Stimulated activated CD8-positive, alpha-beta memory T cell treated with anti-CD3 and anti-CD28 coated beads, Interleukin-12 subunit alpha, Interleukin-12 subunit beta, amount 100 ng/mL, for 1 hour (primary cell): Measurements from ENCODE around the gene AGRN.

ENCODE experiments used
- DNase-seq: peaks from one replicate; pipeline ENCODE4 v3.0.0-alpha.2; 2020; ENCODE audit warnings: low read depth

AGRN gene

DNA sequence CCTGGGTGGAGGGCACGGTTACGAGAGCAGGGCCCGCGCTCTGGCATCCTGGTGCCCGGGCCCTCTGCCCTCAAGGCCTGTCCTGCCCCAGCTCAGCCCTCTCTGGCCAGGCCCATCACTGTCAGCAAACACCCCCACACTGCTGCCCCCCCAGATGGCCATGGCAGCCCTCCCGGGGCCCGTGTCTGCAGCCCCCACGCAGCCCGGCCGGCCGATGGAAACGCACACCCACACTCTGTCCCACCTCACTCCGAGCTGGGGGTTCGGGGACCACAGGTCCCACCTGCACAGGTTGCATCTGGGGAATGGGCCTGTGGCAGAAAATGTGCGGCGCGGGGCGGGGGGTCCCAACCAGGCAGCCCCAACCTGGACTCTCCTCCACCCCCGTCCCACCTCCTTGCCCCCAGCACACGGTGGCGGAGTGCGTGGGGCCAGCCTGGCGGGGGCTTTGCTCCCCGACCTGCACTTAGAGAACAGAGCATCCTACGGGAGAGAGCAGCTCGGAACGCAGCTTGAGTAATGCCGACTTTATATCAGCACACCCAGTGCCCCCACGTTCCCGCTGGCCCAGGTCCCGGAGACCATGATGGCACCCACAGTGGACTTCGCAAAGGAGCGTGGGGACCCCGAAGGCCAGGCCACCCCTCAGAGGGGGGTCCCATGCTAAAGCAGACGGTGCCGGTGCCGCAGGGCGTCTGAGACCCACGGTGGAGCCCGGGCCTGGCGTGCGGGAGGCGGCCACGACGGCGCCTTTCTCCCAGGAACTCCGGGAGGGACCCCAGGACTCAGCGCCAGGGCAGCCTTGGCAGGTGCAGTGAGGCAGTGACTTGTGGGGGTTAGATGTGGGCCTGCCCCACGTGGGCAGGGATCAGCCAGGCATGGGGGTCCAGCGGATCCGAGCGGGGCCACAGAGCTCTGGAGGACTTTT, 61.7 kb downstream of the AGRN start:
- DNase-seq, result no peak

DNA sequence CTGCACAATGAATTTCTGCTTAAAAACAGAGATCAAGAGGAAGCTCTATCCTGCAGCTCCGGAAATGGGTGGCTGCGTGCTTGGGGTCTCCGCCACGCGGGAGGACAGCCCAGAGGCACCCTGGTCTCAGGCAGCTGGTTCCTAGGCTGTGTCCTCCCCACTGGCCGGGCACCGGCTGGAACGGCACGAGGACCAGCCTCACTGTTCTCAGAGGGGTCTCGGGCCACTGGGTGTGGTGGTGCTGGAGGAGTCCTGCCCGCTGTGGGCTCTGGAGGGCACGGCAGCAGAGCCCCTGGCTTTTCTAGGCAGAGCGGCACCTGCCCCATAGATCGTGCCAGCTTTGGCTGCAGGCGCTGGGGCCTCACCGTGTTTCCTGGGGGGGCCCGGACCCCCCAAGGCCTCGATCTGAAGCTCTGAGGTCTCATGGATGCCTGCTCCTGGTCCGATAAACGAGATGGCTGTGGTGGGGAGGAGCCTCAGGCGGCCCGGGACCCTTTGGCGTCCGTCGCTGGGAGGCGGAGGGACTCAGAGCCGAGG, 62.4 kb downstream of the AGRN start:
- no peak for DNase-seq

DNA sequence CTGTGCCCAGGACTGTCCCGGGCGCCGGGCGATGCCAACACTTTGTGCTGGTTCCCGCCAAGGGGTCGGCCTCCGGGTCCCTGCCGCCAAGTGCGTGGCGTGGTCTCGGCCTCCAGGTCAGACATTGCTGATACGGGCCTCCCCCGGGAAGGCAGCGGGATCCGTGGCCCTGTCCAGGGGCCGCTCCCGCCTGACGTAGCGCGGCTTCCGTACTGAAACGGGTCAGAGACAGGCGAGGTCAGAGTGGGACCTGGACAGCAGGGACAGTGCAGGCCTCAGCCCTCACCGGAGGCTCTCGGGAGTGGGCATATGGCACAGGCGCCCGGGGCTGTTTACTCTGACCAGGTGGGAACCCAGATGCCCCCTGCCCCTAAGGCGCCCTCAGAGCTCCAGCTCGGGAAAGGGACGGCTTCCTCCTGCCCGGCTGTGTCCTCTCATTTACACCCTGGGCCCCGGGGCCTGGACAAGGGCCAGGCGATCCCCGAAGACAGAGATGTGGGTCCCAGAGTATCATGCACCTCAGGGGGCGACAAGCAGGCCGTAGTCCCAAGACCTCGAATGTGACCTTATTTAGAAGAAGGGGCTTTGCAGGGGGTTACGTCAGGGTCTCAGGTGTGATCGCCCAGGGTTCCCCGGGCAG, 63.0 kb downstream of the AGRN start:
- no peak for DNase-seq

DNA sequence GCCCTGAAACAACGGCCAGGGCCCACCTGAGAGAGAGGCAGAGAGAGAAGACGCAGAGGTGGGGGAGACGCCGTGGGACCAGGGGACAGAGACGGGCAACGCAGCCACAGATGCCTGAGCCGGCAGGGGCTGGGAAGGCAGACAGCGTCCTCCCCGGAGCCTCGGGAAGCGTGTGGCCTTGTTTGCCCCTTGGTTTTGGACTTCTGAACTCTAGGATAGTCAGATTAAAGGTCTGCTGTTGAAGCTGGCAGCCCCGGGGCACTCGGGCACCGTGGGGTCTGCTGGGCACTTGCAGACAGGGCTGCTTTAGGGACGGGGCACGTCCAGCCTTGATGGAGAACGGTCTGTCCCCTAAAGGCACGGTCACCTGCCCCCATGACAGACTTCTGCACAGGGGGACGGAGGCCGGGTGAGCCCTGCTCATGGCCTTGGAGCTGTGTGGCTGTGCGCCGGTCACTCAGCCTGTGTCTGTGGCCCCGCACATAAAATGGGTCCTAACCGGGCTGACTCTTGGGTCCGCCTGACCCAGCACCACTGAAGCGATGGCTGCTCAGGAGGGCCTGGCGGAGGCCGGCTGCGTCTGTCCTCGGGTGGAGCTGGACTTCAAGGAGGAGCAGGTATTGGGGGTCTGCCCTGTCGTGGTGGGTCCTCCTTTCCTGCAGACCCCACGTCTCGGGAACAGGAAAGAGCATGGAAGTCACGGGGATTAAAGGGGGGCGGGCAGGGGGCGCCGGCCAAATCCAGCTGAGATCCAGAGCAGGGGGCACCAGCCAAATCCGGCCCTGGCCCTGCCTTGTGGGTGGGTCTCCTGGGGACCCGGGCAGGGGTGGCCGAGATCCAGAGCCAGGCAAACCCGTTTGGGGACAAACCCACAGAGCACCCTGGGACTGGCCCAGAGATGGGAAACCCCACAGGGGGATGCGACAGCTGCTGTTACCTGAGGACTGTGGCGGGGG, 63.8 kb downstream of the AGRN start:
- no peak for DNase-seq

DNA sequence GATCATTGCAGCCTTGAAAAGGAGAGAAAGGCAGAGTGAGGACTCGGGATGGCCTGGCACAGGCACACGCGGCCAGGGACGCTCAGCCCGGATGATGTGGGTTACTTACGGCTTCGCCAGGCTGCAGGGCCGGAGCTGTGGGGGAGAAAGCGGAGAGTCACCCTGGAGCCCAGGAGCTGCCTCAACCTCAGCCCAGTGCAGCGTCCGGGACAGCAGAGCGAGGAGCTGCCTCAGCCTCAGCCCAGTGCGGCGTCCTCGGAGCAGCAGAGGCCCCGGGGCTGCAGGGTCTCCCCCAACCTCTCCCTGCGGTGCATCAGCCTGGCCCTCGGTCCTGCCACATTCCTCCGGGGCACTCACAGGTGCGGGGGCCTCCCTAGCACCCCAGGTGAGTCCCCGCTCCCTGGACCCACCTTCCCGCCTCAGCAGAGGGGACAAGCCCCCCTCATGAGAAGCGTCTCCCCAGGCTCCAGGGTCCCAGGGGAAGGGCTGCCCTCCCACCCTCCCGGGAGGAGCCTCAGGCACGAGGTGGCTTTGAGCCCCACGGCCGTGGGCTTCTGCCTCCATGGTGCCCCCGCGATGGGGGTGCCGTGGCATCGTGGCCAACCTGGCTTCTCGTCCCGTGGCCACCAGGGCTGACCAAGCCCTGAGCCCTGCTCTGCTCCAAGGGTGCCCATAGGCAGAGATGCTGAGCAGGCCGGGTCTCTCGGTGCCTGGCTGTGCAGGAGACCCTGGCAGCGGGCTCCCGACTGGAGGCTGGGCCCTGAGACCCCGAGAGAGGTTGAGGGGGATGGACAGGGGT, 64.7 kb downstream of the AGRN start:
- no peak for DNase-seq

DNA sequence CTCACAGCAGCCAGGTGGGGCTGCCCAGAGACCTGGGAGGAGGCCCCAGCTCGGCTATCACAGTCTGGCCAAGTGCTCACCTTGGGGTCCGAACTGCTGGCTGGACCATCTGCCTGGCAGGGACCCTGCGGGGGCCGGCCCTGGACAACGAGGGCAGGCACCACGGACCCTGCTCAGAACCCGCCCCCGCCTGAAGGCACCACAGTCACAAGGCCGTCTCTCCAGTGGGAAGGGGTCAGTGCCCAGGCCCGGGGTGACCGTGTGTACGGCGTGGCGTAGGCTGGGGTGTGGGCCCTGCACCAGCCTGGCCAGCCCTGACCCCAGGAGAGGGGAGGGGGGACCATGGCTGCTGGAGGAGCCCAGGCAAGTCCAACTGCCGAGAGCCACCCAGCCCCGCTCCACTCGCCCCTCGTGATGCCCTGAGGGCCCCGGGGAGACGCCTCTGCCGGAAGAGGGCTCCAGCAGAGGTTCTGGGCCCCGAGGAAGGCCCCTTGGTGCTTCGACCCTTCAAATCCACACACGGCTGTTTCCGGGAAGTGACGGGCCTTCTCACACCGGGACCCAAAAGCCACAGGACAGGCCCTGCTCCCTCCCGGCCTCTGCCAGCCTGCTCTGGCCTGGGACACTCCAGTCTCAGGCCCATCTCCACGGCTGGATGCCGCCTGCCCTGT, 65.4 kb downstream of the AGRN start:
- DNase-seq, result no peak

DNA sequence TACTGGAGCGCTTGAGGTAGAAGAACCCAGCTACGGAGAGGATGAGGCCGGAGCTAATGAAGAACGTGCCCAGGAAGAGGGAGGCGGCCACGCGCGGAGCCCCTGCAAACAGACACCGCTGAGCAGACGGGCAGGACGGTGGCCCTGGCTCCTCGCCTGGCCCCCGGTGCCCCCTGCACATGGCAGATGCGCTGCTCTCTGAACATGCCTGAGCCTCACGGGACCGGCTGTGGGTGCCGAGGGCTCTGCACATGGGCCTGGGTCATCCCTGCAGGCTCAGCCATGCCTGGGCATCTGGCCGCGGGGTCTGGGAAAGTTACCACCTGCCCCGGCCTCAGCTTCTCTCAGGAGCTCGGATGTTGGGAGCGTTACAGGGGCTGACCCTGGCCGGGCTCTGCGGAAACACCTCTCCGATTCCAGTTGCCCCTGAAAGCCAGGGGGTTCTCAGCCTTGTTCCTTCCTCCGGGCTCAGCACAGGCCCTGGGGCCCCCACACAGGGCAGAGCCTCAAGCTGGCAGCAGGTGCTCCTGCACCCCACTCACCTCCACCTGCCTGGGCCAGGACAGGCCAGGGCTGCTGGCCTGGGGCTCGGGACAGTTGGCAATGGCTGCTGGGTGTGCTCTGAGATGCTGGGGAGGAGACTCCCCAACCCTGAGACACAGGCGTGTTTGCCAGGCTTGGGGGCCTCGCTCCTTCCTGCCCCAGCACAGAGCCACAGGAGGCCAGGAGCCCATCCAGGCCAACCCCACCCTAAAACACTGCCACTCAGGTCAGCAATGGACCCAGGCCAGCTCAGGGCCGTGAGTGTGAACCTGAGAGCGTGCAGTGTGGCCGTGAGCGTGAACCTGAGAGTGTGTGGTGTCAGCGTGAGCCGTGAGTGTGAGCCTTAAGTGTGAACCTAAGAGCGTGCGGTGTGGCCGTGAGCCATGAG, 66.3 kb downstream of the AGRN start:
- DNase-seq, result no peak

DNA sequence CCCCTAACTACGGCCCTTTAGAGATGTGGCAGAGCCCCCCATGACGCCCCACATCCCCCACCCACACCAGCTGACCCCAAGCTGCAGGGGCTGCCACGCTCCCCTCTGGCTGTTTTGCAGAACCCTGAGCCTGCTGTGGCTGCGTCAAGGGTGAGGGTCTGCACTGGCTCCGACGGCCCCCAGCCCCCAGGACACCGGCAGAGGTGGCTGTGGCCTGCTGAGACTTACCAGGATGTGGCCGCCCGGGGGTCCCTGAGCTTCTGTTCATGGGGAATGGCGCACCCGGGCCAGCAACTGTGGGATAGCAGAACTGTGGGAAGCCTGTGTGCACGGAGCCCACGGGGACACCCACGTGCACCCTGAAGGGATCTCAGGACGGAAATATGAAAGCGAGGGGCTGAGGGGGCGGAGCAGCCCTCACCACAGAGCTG, 67.0 kb downstream of the AGRN start:
- no peak for DNase-seq

DNA sequence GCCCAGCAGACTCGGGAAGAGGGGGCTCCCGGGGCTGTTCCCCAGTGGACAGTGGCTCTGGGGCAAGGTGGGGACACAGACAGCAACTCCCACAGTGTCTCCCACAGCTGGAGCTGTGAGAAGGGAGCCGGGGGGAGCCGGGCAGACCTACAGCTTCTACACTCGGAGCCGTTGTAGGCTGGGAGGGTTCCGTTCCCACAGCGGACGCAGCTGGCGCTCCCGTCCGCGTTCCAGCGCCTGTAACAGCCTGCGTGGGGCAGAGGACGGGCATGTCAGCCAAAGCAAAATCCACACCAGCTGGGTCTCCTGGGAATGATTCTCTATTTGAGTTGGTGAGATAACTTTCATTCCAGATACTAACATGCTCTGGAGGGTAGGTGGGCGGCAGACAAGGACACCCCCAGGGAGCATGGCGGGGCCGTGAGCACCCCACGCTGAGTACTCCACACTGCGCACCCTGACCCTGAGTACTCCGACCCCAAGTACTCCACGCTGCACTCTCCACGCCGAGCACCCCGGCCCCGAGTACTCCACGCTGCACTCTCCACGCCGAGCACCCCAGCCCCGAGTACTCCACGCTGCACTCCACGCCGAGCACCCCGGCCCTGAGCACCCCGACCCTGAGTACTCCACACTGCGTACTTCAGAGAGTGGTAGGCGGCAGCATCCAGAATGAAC, 67.6 kb downstream of the AGRN start:
- no peak for DNase-seq

DNA sequence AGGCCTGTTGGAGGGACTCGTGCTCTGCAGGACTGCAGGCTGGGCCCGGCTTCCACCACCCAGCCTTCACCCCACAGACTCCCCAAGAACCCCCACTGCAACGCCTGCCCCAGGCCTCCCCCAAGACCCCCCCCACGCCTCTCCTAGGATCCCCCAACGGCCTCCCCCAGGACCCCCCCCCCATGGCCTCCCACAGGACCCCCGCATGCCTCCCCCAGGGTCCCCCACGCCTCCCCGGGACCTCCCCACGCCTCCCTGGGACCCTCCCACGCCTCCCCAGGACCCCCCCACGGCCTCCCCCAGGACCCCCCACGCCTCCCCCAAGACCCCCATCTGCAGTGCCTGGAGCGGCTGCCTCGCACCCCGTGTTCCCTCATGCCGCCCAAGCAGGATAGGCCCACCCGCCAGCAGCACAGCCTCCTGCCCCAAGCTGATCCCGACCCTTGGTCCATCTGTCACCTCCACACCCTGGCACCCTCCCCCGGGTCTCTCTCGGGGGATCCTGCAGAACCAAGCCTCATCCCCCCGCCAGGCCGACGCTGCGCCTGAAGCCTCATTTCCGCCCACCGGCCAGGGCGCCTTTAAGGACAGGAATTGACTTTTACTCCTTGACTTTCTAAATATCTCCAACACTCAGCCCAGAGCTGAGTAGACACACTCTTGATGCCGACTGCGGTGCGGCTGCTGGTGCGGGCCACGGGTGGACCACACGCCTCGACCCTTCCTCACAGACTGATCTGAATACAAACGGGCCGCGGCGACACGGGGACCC, 68.3 kb downstream of the AGRN start:
- DNase-seq, result no peak

DNA sequence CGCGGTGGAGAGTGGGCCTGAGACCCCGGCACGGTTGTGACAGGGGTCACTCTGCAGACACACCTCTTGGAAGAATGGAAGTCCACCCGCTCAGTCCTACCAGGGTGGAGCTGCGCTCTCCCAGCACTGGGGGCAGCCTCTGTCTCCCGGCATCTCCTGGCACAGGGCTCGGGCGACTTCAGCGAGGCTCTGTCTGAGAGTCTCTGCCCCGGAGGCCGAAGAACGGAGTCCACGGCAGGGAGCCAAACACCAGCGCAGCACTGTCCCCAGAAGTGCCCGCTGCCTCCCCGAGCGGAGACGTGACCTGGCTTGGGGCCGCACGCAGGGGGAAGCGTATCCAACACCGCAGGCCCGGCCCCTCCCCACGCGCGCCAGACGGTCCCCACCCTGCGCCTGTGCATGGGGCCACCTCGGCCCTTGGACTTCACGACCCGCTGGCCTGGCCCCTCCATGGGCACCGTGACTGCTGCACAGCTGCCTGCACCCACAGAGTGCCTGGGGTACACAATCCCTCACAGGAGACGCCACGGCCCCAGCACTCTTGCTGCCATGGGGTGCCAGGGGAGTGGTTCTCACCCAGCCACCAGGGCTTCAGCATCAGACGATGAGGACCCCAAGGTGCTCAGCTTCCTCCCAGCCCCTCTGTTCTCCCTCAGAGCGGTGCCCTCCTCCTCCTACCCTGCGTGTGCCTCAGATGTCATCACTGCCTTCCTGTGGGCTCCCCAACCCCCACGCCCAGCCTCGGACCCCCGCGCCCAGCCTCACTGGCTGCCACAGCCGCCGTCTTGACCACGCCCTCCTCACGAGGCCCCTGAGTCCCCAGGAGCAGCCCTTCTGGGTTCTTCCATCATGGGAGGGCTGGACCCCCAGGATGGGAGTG, 69.1 kb downstream of the AGRN start:
- no peak for DNase-seq

DNA sequence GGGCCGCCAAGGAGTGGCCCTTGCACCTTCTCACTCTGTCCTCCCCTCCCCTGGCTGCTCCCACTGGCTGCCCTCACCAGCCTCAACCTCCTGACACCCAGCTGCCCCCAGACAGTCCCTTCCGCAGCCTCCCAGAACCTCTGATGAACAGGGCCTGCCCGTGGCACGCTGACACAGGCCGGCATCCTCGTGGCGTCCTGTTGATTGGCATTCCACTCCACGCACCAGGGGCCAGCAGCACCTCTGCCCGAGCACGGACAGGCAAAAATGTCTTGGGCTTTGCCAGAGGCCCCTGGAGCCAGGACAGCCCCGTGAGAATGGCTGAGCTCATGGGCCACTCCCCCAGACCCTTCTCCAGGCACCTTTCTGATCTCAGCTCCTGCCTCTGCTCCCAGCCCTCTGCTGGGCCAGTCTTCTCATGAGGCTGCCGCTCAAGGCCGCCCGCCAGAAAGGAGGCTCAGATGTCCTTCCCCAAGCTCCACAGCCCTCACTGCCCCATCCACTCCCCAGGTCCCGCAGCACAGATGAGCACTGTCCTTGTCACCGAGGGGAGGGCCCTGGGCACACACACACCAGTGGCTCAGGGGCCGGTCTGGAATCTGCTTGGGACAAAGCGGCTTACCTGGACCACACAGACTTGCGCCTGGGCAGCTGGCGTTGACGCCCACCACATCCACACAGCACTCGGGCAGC, 70.0 kb downstream of the AGRN start:
- DNase-seq, result no peak

DNA sequence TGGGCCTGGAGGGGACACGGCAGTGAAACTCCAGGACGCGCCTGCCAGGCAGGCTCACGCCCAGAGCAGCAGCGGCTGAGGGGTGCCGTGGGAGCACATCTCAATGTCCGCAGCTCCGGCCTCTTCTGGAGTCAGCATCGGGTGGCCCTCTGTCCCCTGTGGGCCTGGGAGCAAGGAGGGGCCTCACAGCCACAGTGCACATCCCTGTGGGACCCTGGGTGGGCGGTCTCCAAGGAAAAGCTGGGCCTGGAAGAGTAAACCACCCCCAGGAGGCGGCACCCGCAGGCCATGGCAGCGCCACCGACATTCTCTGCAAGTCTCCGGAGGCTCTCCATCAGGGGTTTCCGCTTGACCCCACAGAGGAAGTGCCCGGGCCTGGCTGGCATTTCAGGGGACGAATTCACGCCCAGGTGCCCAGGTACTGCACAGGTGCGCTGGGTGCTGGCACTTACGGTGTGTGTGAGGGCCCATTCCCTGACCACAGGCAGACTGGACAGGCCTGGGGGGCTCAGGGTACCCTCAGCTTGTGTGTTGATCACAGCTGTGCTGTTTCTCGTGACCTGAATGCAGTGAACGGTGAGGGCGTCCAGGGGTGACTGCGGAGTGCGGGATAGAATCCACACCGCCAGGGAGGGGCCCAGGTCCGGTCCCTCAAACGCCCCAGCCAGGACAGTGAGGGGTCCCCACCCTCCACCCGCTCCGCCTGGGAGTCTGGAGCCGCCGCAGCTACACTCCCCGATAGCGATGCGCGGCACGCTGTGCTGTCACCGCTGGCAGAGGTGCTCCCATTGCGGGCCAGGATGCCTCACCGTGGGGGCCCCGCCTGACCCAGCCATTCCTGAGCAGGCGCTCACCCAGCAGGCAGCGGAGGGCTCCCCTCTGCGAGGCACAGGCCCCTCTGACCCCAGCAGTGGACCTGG, 70.8 kb downstream of the AGRN start:
- no peak for DNase-seq

DNA sequence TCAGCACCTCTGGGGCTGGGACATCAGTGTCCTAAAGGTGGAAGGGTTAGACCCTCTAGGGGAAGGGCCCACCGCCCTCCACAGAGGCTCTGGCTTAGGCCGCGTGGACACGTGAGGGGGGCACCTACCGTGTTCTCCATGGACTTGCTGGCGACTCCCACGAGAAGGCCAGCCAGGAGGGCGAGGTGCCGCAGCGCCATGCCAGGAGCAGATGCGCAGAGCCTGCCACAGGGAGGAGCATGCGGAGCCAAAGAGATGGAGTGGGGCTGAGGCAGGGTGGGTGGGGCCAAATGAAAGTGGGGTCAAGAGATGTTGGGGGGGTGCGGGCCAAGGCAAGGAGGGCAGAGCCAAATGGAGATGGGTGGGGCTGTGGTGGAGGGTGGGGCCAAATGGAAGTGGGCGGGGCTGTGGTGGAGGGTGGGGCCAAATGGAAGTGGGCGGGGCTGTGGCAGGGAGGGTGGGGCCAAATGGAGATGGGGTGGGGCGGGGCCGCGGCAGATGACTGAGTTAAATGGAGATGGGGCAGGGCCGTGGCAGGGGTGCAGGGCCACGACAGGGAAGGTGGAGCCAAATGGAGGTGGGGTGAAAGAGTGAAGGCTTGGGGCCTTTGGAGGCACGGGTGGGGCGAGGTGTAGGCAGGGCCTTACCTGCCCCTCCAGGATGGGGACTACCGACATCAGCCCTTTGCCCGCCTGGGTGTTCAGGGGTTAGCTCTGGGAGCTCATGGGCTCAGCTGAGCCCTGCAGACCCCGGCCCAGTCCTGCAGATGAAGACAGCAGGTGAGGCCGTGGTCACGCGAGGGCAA, 71.6 kb downstream of the AGRN start:
- no peak for DNase-seq
